ENCODE measurements around the gene SBF2.

SBF2 gene

GRCh38 chr11:10287766-10288715, 6.0 kb downstream of the SBF2 start:
- Histone ChIP-seq H3K27ac (replicated peaks) (no peak overlapping the region), H3K27me3 (ENCODE audit: insufficient read depth, poor library complexity, severe bottlenecking) (no peaks in the 10 kb centered on the region), H3K4me3 (replicated peaks; ENCODE audit: insufficient read depth, low read length) (no peak overlapping the region)
- no peak for DNase-seq (ENCODE audit: low read depth in 1 of 2, low spot score in 1 of 2)
- TF ChIP-seq SPI1 (IDR thresholded peaks at IDR 0.05; ENCODE audit: borderline replicate concordance, low read depth) (no peak), REST (IDR thresholded peaks at IDR 0.05; ENCODE audit: insufficient replicate concordance, low read depth) (peak; percentile 21)

GRCh38 chr11:10287140-10287539, 6.9 kb downstream of the SBF2 start:
- H3K27ac ChIP-seq (replicated peaks), result no peak overlapping the region
- H3K27me3 ChIP-seq (ENCODE audit: insufficient read depth, poor library complexity, severe bottlenecking), result no peaks in the 10 kb centered on the region
- TF ChIP-seq REST (IDR thresholded peaks at IDR 0.05; ENCODE audit: insufficient replicate concordance, low read depth) (no peak), SPI1 (IDR thresholded peaks at IDR 0.05; ENCODE audit: borderline replicate concordance, low read depth) (no peak), GABPA (IDR thresholded peaks at IDR 0.05; ENCODE audit: low read depth) (no peak)
- TF ChIP-seq, protein P1, sequence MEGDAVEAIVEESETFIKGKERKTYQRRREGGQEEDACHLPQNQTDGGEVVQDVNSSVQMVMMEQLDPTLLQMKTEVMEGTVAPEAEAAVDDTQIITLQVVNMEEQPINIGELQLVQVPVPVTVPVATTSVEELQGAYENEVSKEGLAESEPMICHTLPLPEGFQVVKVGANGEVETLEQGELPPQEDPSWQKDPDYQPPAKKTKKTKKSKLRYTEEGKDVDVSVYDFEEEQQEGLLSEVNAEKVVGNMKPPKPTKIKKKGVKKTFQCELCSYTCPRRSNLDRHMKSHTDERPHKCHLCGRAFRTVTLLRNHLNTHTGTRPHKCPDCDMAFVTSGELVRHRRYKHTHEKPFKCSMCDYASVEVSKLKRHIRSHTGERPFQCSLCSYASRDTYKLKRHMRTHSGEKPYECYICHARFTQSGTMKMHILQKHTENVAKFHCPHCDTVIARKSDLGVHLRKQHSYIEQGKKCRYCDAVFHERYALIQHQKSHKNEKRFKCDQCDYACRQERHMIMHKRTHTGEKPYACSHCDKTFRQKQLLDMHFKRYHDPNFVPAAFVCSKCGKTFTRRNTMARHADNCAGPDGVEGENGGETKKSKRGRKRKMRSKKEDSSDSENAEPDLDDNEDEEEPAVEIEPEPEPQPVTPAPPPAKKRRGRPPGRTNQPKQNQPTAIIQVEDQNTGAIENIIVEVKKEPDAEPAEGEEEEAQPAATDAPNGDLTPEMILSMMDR (IDR thresholded peaks at IDR 0.05; ENCODE audit: insufficient read depth, low read length), result no peak
- no peak for DNase-seq (ENCODE audit: low read depth in 1 of 2, low spot score in 1 of 2)
- H3K4me3 ChIP-seq (replicated peaks; ENCODE audit: insufficient read depth, low read length), result no peak overlapping the region

GRCh38 chr11:10285148-10285802, 8.7 kb downstream of the SBF2 start:
- DNase-seq (ENCODE audit: low read depth in 1 of 2, low spot score in 1 of 2), result peak in 1 of 2 experiments; percentile 15
- Histone ChIP-seq H3K27me3 (ENCODE audit: insufficient read depth, poor library complexity, severe bottlenecking) (no peaks in the 10 kb centered on the region), H3K27ac (replicated peaks) (no peak overlapping the region), H3K4me3 (replicated peaks; ENCODE audit: insufficient read depth, low read length) (no peak overlapping the region)
- TF ChIP-seq GABPA (IDR thresholded peaks at IDR 0.05; ENCODE audit: low read depth) (no peak), REST (IDR thresholded peaks at IDR 0.05; ENCODE audit: insufficient replicate concordance, low read depth) (no peak)

DNA sequence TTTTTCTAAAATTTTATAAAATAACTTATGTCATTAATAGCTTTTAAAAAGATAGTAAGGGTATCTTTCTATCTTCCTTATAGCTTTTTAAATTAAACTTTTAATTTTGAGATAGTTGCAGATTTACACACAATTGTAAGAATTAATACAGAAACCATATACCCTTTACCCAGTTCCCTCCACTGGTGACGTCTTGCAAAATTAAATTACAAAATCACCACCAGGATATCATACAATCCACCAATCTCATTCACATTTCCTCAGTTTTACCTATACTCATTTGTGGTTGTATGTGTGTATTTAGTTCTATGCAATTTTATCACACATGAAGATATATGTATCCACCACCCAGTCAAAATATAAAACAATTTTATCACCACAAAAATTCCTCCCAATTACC, 10.0 kb downstream of the SBF2 start:
- no peak overlapping the region for H3K4me3 ChIP-seq (replicated peaks; ENCODE audit: insufficient read depth, low read length)
- no peak for DNase-seq (ENCODE audit: low read depth in 1 of 2, low spot score in 1 of 2)
- no peak overlapping the region for H3K27ac ChIP-seq (replicated peaks)
- TF ChIP-seq REST (IDR thresholded peaks at IDR 0.05; ENCODE audit: insufficient replicate concordance, low read depth) (no peak), POLR2AphosphoS5 (IDR thresholded peaks at IDR 0.05; ENCODE audit: low read depth) (no peak), GABPA (IDR thresholded peaks at IDR 0.05; ENCODE audit: low read depth) (no peak)
- no peaks in the 10 kb centered on the region for H3K27me3 ChIP-seq (ENCODE audit: insufficient read depth, poor library complexity, severe bottlenecking)
